DMS79 (cell line): ENCODE measurements around the gene CD3G.
"Not testable (repeated sequence)": the region's sequence is repeated elsewhere in the genome, so short reads cannot be mapped to it uniquely, and the experiment has no call there.

ENCODE experiments used
- DNase-seq: peaks from one replicate; lab custom pipeline; 2025; lab: John Stamatoyannopoulos, UW

The CD3G gene

DNA sequence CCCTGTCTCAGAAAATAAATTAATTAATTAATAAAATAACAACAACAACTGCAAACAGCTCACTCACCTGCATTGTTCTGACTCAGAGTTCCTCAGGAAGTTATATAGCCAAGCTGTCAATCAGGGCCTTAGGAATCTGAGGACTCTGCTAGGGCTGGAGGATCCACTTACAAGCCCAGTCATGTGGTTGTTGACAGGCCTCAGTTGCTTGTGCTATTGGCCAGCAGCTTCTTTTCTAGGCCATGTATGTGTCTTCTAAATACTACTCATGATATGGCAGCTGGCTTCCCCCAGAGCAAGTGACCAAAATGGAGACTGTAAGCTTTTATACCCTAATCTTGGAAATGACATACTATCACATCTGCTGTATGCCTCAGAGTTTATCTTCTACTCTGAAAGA is 36.4 kb downstream of the CD3G start:
- DNase-seq = no peak

DNA sequence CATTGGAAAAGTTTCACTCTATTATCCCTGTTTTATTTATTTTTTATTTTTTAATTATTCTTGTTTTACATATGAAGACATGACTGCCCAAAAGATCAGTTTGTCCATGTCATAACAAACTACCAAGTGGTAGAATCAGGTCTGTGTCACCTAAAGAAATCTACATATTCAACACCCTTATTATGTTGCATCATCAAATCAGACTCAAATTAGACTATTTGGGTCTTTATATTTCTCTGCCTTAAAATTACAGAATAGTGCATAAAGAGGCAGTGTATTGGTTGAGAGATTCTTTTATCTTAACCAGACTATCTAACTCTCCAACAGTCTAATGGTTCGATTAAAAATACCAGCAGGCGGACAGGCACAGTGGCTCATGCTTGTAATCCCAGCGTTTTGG is 38.8 kb downstream of the CD3G start:
- no peak for DNase-seq

DNA sequence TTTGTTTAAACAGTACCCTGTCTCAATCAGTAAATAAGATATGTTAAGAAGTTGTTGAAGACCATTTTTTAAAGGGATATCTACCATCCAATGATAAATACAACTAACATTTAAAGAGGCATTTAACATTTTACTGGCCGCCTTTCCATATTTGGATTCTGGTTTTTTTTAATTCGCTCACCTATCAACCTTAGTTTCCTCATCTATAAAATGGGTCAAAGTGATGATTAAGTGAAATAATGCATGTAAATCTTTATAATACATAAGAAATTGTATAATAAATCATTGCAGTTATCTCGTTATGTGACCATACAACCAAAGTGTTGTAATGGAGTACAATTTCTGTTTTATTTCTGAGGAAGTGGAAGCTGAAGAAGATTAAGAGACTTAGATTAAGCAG is 39.5 kb downstream of the CD3G start:
- DNase-seq = no peak

DNA sequence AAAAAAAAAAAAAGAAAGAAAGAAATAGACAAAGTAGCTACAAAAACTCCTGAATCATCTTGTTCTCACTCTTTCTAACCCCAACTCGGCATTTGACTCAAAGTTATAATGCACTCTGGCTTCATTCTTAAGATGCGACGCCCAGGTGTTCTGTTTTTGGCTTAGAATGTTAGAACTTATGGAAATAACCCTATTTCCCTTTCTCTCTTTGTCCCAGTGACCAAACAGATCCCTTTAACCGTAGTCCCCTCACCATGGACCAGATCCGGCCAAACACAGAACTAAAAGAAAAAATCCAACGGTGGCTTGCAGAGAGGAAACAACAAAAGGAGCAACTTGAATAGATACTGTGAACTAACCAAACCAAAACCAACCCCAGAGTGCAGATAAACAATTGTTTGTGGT is 52.0 kb downstream of the CD3G start:
- no peak for DNase-seq

DNA sequence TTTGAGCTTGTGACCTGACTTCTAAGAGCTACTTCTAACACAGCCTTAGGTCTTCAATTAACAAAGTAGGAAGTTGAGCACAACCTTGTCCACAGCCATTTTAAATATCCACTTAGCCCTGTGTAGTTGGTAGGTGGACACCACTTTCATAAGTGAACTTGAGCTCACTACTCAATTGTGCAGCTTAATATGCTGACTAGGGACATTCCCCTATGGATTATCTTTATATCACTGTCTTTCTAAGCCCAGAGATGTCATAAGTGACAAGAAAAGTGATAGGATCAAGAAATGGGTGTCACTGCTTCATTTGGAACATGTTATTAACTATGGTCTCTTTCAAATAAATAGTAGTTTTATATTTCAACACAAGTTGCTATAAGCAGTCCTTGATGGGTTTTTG is 53.3 kb downstream of the CD3G start:
- DNase-seq = no peak

DNA sequence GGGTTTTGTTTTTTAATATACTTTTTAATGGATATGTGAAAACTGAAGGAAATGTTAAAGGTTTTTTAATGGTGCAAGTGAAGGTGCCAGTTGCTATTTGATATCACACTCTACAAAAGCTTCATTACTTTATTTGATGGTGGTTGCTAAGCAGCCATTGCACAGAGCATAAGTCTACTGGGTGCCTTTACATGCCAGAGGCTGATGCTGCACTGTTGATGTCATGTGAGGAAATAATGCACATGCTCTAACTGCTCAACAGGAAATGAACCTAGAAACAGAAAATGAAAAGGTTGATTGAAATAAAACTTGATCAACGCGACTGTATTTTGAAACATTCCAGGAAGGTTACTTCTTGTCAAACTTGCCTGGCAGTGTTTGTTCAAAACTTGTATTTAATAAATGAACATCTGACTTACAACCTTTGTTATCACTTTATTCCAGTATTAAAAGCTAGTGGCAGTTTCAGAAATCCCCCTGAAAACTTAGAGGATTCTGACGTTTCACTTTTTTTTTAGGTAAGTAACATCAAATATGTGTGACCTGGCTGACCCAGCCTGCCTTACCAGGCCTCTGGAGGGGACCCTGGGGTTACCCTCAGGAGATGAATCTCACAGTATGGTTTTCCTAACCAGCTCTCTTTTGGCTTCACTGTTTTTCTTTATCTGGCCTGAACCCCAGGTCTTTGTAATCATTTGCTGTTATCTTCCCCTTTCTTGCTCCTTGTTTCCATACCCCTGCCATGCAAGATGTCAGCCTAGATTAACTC is 54.8 kb downstream of the CD3G start:
- DNase-seq = no peak

DNA sequence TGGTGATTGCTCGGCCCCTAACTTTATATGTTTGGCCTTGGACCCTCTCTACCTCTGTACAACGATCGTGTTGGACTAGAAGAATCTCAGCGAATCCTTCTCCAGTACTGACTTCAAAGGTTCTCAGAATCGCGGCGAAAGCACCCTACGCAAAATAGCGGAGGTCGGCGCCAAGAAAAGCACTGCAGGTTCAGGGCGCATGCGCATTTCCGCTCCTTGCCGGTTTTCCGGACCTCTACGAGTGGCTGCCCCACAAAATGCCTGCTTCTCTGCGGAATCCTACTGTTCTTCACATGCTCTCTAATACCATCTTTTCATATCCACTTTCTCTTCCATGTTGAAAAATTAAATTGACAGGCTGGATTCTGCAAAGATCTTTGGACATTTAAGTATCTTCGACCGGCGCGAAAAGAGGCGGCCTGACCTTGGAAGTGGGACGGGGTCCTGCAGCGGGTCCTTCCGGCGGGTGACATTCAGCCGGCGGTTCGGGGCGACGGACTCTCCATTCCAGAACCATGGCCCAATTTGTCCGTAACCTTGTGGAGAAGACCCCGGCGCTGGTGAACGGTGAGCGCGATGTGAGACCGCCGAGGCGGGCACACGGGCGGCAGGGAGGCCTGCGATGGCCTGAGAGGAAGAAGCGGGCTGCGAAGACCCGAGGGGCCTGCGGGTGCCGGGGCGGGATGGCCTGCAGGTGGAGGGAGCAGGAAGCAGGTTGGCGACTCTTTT is 57.2 kb downstream of the CD3G start, which contains the start of gene ATP5MG:
ATP5MG (plus strand) TSS at position 456 of the 729 bp plus-strand sequence; CDS start at position 516, 60 bp downstream.
- peak; percentile 86 for DNase-seq

DNA sequence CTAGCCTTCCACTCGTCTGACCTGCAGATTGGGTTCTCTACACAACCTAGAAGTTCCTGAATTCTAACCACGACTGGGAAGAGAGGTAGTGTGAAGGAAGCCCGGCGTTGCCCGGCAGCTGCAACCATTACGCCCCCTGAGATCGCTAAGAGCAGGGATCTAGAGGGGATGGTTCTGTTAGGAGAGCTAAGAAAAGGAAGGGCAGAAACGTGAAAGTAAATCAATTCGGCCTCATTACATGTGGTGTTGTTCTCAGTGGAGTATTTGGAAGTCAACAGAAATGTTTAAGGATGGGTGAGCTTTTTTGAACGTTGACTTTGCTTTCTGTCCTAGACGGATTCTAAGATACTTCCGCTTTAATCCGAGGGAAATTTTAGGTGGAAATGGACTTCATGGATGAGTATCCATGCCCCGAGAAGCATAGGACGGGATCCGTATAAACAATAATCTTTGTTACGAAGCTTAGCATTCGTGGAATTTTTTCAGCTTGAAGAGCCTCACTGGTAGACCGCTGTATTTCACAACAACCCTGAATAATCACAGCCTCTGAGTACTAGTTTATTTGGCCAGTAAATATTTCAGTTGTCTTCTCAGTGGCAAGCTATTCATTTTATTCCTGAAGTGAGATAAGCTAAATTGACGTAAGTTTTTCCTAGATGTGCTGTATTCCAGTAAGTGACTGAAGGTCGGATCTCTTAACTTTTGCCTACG is 57.9 kb downstream of the CD3G start:
- no peak for DNase-seq

DNA sequence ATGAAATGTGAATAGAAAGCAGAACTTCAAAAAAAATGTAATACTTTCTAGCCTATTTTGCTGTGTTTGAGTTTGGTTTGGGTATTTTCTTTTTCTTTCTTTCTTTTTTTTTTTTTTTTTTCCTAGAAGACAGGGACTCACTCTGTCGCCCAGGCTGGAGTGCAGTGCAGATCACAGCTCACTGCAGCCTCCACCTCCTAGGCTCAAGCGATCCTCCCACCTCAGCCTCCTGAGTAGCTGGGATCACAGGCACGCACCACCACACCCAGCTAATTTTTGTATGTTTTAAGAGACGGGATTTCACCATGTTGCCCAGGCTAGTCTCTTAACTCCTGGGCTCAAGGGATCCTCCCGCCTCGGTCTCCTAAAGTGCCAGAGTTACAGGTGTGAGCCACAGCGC is 58.5 kb downstream of the CD3G start:
- DNase-seq = not testable (repeated sequence)
